Dedifferentiated amniotic fluid mesenchymal stem cell (primary cell): ENCODE measurements around the gene AQP6.

Source experiments
- DNase-seq: peaks from one replicate; pipeline ENCODE4 v3.0.0-alpha.2; 2016; ENCODE audit errors: extremely low spot score

The AQP6 gene, protein sequence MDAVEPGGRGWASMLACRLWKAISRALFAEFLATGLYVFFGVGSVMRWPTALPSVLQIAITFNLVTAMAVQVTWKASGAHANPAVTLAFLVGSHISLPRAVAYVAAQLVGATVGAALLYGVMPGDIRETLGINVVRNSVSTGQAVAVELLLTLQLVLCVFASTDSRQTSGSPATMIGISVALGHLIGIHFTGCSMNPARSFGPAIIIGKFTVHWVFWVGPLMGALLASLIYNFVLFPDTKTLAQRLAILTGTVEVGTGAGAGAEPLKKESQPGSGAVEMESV

DNA sequence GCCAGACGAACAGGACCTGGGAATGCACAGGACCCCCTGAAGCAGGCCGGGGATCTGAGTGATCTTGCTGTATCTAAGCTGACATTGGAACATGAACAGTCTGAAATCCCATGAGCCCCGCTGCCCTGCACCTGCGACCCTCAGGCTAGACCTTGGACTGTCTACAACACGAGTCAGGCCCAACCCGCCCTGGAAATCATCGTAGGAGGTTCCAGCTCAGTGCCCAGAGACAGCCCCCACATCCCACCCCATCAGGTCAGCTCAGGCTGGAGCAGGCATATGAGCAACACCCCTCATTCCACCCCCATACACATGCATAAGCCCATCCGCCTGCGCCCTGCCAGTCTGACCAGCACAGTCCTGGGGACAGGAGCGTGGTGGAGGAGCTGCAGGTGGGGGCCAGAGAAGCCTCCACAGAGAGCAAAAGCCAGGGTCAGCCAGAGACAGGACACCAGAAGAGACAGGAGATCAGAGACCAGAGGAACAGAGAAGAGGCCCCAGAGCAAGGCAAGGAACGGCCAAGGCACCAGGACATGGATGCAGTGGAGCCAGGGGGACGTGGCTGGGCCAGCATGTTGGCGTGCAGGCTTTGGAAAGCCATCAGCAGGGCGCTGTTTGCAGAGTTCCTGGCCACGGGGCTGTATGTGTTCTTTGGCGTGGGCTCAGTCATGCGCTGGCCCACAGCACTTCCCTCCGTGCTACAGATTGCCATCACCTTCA, at the start of gene AQP6:
Gene AQP6 (plus strand): TSS at position 307 of the 720 bp plus-strand sequence. CDS start 227 bp downstream, at position 534.
- DNase-seq: no peak

DNA sequence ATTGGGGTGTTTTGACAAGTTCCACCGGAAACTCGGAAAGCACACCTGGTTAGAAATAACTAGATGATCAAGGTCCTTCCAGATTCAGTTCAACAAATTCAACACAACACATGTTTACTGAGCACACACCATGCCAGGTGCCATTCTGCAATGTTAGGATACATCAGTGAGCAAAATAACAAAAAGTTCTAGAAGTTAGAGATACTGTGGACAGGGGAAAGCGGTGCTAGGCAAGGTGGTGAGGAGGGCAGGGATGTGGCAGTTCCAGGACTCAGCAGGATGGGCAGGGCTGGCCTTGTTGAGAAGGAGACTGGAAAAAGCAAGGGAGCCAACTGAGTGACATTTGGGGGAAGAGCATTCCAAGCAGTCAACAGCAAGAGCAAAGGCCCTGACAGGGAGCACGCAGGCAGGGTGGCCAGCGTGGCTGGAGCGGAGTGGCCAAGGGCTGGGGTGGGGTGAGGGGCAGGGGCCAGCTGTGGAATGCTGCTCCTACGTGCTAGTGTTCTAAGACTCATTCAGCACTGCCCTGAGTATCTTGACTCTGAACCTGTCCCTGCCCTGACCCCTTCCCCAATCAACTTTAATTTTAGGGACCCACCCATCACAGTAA, 49.6 kb upstream of the AQP6 start:
- no peak for DNase-seq

DNA sequence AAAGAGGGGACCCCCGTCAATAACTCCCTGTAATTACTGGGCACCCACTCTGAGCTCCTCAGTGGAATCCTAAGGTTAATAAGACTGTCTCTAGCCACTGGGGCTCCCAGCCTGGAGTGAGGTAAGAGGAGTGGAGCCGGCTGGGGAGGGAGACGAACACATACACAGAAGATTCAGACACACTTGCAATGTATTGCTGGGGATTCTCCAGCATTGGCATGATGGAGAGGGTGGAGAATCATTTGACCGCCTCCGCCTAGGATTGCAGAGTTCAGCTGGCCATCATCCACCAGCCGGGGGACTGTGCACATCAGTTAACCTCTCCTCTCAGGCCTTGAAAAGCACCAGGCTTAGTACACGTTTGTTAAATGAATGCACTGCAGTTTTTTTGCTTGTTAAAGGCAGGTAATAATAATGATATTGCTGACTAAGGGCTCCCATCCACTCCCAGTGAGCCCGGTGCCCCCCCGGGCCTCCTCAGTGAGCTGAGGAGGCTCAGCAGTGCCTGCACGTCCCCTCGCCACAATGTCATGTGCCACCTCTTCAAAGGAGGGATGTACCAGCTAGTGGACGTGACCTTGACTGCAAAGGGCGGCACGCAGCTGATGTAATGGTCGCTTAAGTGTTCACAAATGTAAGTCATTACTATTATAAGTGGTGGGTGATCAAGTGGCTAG, 48.7 kb upstream of the AQP6 start:
- DNase-seq: no peak

DNA sequence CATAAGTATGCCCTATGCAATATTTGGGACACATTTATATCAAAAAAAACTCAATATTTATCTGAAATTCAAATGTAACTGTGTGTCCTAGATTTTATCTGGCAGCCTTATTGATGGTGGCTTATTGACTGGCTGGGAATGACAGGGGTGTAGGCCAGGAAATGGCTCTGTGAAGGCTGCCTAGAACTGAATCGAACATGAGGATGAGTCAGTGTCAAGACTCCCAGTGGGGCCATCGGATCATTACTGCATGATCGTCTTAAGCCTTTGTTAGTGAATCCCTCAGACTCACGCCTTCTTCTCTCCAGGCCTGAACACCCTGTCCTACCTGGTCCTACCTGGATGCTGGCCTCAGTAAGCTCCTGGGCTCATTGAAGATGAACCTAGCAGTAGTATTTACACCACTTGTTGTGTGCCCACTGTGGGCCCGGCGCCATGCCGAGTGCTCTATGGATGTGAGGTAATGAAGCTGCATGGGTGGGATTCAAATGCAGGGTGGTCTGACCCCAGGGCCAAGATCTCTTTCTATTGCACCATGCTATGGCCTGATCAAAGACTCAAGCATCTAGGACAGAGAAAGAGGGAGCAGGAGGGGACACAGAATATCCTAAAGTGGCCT, 48.0 kb upstream of the AQP6 start:
- DNase-seq: no peak

DNA sequence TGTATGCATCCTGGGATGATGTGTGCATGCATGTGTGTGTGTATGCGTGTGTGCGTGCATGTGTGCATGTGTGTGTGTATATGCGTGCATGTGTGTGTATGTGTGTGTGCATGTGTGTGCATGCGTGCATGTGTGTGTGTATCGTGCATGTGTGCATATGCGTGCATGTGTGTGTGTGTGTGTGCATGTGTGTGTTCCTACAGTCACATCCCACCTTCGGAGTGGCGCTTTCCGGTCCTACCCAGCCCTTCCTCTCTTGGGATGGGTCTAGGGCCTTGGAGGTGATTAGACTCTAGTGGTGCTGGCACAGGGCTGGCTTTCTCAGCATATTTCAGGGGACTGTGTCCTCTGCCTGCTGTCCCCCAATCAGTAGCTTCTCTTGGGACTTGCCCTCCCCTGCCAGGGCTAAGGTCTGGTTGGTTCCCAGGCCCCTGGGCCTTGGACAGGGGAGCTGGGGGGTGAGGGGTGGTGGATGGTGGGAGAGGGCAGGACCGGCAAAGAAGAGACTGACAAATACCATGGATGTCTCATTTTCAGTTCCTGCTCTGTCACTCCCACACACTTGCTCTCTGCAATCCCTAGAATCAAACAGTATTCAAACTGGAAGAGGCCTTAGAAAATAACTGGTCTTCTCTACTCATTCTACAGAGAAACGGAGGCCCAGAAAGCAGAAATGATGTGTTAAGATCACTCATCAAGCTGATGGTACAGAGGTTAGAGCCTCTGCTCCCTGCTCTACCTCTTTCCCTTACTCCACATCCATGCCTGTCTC, 47.1 kb upstream of the AQP6 start:
- no peak for DNase-seq

DNA sequence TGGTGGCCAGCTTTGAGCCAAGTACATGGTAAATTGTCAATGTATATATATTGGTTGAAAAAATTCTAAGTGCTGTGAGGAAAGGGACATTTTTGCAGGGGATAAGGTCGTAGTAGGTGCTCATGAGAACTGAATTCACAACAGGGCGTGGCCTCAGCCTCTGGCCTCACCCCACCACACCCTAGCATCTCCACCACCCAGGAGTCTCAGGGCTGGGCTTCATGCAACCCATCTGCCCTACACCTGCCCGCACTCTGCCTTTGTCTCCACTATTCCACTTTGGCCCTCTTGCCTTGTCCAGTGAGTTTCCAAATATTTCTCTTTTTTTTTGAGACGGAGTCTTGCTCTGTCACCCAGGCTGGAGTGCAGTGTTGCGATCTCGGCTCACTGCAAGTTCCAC, 44.3 kb upstream of the AQP6 start:
- no peak for DNase-seq

DNA sequence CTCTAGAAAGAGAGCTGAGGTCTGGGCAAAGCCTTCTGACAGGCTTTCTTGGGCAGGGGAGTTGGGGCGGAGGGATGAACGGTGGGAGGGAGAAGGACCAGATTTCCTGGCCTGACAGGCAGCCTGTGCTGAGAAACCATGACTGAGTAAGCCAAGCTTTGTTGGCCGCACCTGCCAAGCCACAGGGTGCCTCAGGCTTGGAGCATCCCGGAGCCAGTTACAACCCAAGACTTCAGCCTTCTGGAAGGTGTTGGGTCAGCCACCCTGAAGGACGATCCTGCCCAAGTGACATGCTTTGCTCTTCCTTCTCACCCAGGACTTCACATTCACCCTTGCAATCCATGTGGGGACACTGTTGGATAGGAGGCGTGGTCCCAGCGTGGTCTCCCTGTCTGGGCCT, 43.2 kb upstream of the AQP6 start:
- DNase-seq: no peak

DNA sequence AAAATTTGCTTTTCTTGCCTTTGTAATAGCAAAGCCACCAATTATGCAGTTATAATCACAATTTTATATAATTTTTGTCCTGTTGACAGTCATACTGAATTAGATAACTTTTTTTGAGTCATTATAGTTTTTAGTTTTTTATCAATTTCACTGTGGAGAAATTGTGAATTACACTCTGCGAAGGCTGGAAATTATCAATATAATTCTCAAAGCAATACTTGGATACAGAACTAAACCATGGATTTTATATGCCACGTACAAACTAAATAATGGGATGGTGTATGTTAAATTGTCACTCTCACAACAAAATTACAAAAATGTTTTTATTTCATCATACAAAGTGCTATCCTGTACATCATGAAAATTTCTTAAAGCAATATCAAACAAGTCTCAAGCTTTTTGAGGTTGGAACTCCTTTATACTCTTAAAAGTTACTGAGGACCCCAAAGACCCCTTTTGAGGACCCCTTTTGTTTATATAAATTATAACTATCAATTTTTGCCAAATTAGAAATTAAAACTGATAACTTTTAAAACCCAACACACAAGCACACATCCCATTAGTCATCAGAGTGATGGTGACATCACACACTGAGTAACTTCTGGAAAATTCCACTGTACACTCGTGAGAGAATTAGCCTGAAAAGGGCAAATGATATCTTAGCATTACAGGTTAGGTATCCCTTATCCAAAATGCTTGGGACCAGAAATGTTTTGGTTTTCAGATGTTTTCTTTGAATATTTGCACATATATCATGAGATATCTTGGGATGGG, 42.0 kb upstream of the AQP6 start:
- peak; percentile 43 for DNase-seq

DNA sequence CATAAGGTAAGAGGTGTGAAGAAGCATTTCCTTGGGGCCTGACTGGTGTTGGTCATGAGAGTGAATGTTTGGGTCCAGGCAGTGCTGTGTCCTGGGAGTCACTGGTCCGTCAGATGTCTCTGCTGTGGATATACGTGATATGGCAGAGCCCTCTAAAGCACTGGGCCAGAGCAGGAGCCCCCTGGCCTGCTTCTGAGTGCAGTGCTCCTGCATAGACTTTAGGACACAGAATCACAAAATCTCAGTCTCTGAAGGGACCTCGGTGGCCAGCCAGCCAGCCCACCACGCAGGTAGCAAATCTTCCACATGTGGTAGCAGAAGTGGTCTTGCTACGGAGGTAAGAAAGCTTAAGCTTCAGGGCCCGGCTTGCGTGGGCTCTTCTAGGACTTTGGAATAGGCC, 40.7 kb upstream of the AQP6 start:
- DNase-seq: no peak

DNA sequence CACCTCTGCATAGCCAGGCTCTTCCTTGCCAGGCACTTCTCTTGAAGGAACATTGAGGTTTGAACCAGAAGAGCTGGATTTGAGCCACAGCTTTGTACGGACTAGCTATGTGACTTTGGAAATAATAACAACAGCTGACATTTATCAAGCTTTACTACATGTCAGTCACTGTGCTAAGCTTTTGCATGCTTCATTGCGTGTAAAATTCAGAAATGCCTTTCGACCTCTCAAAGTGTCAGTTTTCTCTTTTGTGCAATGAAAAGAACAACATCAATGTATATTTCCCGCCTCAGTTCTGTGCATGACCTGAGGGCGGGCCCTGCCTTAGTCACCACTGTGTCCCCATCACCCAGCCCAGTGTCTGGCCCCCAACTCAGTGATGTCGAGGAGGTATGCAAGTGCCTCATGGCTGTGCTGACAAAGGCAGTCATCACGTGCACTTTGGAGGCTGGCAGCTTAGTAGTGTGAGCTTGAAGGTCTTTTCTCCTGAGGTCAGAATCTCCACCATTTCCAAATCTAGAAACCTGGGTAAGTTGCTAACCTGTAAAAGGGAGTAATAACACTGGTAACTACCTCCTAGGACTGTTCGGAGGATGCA, 40.1 kb upstream of the AQP6 start:
- DNase-seq: no peak

DNA sequence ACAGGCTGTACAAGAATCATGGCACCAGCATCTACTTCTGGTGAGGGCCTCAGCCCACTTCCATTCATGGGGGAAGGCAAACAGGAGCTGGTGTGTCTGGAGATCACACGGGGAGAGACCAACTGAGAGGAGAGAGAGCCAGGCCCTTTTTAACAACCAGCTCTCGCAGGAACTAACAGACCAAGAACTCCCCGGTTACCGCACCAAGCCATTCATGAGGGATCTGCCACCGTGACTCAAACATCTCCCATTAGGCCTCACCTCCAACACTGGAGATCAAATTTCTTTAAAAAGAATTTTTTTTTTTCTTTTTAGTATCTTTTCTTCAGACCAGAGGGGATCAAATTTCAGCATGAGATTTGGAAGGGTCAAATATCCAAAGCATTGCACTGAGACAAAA, 39.0 kb upstream of the AQP6 start:
- no peak for DNase-seq

DNA sequence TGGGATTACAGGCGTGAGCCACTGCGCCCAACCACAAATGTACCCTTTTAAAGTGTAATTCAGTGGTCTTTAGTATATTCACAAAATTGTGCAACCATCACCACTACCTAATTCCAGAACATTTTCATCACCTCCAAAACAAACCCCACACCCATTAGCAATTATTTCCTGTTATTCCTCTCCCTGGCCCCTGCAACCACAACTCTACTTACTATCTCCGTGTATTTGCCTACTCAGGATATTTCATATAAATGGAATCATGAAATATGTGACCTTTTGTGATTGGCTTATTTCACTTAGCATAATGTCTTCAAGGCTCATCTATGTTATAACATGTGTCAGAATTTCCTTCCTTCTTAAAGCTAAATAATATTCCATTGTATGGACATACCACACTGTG, 38.2 kb upstream of the AQP6 start:
- no peak for DNase-seq

DNA sequence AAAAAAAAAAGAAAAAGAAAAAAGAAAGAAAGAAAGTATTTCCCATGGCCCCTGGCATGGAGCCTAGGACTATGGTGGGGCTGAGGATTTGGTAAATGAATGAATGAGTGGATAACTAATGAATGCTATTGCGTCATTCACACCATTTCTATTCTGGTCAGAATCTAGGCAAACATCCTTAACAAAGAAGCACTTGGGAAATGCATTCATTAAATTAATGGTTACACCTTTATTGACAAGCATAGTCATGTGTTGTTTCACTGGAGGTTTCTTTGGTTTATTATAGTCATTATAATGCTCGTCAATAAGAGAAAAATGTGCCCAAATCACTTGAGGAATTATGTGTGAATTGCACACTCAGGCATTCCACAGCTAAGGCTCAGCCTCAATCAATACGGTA, 35.8 kb upstream of the AQP6 start:
- DNase-seq: no peak

DNA sequence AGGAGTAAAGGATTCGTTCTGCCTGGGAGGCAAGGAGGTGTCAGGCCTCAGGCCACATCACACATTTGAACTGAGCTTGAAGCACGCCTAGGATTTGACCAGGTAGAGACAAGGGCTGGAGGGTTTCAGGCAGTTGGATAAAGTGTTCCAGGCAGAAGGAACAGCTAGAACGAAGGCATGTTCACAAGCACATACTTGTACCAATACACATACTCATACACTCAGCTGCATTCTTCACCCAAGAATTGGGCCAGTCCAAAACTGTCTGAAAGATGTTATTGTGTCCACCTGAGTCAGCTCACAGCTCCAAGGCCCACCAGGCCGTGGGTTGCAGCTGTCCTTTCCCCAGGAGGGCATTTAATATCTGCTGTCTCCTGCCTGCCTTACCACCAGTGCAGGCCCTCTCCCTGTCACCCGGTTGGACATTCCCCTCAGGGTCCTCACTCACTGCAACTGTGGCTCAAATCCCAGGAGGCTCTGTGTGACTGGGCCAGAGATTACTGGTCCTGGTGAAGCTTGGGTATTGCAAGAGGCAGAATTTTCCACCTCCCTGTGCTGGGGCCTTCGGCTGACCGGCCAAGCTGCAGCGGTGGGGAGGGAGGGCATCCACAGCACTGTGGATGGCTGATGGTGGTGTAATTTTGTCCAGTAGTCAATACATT, 35.0 kb upstream of the AQP6 start:
- DNase-seq: no peak

DNA sequence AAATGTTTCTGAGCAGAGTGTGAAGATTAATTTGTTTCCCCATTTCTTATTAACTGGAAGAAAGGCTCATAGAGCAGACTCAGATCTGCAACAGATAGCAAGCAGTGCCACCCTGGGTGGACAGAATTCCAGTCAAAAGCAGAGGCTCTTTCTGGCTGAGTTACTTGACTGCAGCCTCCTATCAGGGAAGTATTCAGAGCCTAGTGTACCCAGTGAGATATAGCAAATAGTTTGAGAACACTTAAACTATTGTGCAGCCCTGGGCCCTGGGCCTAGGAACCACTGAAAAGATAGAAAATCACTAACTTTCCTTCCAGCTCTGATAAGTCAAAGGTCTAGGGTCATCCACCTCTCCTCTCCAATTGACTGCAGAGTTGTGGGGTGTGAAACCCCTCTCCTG, 33.4 kb upstream of the AQP6 start:
- DNase-seq: no peak

DNA sequence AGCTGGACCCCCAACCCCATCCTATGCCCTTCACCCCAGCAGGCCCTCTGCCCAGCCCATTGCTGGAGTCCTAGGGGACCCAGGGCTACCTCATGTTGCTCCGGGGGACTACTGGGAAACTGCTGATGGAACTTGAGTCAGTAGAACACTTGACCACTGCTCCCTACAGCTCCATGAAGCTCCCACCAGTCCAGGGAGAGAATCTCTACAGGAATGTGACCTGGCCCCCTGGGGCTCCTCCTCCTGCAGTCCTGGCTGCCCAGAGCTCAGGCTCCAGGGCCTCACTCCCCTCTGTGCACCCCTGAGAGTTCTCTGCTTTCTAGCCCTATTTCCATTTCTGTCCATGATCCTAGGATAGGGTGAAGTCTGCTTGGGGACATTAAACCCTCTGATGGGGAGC, 33.0 kb upstream of the AQP6 start:
- DNase-seq: no peak

DNA sequence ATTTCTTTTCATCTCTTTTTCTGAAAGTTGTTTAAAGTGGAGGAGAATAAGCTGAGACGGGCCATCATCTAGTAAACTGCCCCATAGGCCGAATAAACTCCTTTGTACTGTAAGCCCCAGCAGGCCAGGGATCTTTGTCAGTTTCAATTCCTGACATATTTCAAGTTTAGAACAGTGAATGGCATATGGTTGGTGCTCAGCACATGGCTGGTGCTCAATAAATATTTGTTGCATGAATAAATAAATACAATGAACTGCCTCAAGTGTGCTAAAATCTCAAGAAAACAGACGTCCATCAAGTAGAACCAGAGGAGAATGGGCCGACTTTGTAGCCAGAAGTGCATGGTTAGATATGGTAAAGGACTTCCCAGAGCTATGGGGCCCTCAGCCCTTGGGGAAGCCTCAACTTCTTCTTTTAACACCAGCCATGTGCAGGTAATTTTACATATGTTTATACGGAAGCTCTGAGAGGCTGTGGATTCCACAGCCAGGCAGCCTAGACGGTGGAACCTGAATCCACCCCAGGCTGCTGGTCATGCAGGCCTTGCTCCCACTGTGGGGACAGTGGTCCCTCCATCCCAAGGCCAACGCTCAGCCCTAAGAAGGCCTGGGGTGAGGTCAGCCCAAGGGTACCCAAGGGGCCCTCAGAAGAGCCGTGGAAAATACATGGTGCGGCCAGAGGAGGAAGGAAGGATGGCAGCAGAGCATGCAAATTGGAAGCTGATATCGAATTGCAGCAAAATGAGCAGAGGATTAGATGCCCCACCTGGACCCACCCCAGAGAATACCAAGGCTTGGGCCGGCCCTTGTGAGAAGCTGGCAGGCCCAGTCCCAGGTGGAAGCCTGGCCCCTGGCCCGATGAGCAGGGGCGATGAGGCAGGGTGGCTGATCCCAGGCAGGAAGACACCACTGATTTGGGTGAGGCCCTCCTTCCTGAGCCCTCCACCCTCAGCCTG, 30.9 kb upstream of the AQP6 start:
- no peak for DNase-seq

DNA sequence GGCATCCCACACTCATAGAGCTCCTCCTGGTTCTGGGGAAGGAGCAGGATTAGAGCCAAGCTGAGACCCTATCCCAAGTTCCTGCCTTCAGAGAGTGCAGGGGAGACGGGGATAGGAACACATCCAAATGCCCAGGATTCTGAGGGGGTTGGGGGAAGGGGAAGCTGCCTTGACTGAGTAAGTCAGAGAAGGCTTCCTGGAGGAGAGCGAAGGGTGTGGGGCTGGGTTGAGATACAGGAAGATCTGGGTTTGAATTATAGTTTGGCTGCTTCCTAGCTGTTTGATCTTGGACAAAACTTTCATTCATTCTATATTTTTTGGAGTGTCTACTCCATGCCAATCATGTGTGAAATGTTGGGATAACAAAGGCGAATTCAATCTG, 30.2 kb upstream of the AQP6 start:
- DNase-seq: no peak
